ENCODE data around the gene PCDH20.

PCDH20 gene

GRCh38 chr13:61415749-61416148, at the start of gene PCDH20:
TSS of gene PCDH20 (minus strand) at chr13:61415849. CDS start at chr13:61415158, 691 bp downstream.
- DNase-seq: no peak

GRCh38 chr13:61463024-61463423, 47.4 kb upstream of the PCDH20 start:
- no peak overlapping the region for H3K27ac Mint-ChIP-seq
- H3K4me3 Mint-ChIP-seq: no peak overlapping the region
- peaks cover 6% of the 10 kb centered on the region for H3K9me3 Mint-ChIP-seq
- DNase-seq: no peak
- H3K27me3 Mint-ChIP-seq: no peaks in the 10 kb centered on the region
- no peaks in the 10 kb centered on the region for H3K36me3 Mint-ChIP-seq (ENCODE audit: low read depth)
- H3K4me1 Mint-ChIP-seq (ENCODE audit: low read depth): no peaks in the 10 kb centered on the region

More at GRCh38 chr13:61415749-61416148, at the start of gene PCDH20:
- no peak within 1 kb of the TSS for H3K27ac Mint-ChIP-seq
- no peaks in the 10 kb centered on the region for H3K4me1 Mint-ChIP-seq (ENCODE audit: low read depth)
- no peak within 1 kb of the TSS for H3K4me3 Mint-ChIP-seq
- peaks cover 36% of the 10 kb centered on the region for H3K27me3 Mint-ChIP-seq
- no peaks in the 10 kb centered on the region for H3K36me3 Mint-ChIP-seq (ENCODE audit: low read depth)
- peaks cover 6% of the 10 kb centered on the region for H3K9me3 Mint-ChIP-seq

GRCh38 chr13:61453121-61453520, 37.5 kb upstream of the PCDH20 start:
- H3K9me3 Mint-ChIP-seq: peaks cover 19% of the 10 kb centered on the region
- no peaks in the 10 kb centered on the region for H3K36me3 Mint-ChIP-seq (ENCODE audit: low read depth)
- no peaks in the 10 kb centered on the region for H3K4me1 Mint-ChIP-seq (ENCODE audit: low read depth)
- no peaks in the 10 kb centered on the region for H3K27me3 Mint-ChIP-seq
- DNase-seq: no peak
- no peak overlapping the region for H3K27ac Mint-ChIP-seq
- H3K4me3 Mint-ChIP-seq: no peak overlapping the region

- no peak for DNase-seq
- Mint-ChIP-seq H3K27ac (no peak overlapping the region), H3K4me1 (ENCODE audit: low read depth) (no peaks in the 10 kb centered on the region), H3K4me3 (no peak overlapping the region), H3K9me3 (peaks cover 17% of the 10 kb centered on the region), H3K27me3 (no peaks in the 10 kb centered on the region), H3K36me3 (ENCODE audit: low read depth) (no peaks in the 10 kb centered on the region)
Observed at GRCh38 chr13:61432029-61432428, 16.4 kb upstream of the PCDH20 start.

- Mint-ChIP-seq H3K4me1 (ENCODE audit: low read depth) (no peaks in the 10 kb centered on the region), H3K4me3 (no peak overlapping the region), H3K9me3 (peaks cover 8% of the 10 kb centered on the region), H3K27ac (no peak overlapping the region), H3K36me3 (ENCODE audit: low read depth) (no peaks in the 10 kb centered on the region), H3K27me3 (no peaks in the 10 kb centered on the region)
- no peak for DNase-seq
Observed at GRCh38 chr13:61423915-61424314, 8.3 kb upstream of the PCDH20 start.

GRCh38 chr13:61417086-61417570, 1.5 kb upstream of the PCDH20 start:
- H3K27me3 Mint-ChIP-seq: peaks cover 36% of the 10 kb centered on the region
- no peak overlapping the region for H3K4me3 Mint-ChIP-seq

GRCh38 chr13:61415058-61415721, 459 bp downstream of the PCDH20 start:
- Mint-ChIP-seq H3K27ac (no peak overlapping the region), H3K27me3 (peaks cover 36% of the 10 kb centered on the region), H3K4me3 (no peak overlapping the region), H3K4me1 (ENCODE audit: low read depth) (no peaks in the 10 kb centered on the region), H3K36me3 (ENCODE audit: low read depth) (no peaks in the 10 kb centered on the region), H3K9me3 (peaks cover 6% of the 10 kb centered on the region)
- no peak for DNase-seq

More at GRCh38 chr13:61417086-61417570, 1.5 kb upstream of the PCDH20 start:
- Mint-ChIP-seq H3K36me3 (ENCODE audit: low read depth) (no peaks in the 10 kb centered on the region), H3K4me1 (ENCODE audit: low read depth) (no peaks in the 10 kb centered on the region), H3K27ac (no peak overlapping the region), H3K9me3 (peaks cover 7% of the 10 kb centered on the region)
- DNase-seq: no peak

GRCh38 chr13:61414686-61415057, 977 bp downstream of the PCDH20 start:
- H3K4me1 Mint-ChIP-seq (ENCODE audit: low read depth): no peaks in the 10 kb centered on the region
- no peaks in the 10 kb centered on the region for H3K36me3 Mint-ChIP-seq (ENCODE audit: low read depth)
- H3K9me3 Mint-ChIP-seq: peaks cover 6% of the 10 kb centered on the region
- H3K27me3 Mint-ChIP-seq: peaks cover 36% of the 10 kb centered on the region
- DNase-seq: no peak
- no peak overlapping the region for H3K27ac Mint-ChIP-seq
- H3K4me3 Mint-ChIP-seq: no peak overlapping the region

GRCh38 chr13:61413572-61414535, 1.8 kb downstream of the PCDH20 start:
- DNase-seq: no peak
- Mint-ChIP-seq H3K9me3 (peaks cover 6% of the 10 kb centered on the region), H3K27me3 (peaks cover 36% of the 10 kb centered on the region), H3K36me3 (ENCODE audit: low read depth) (no peaks in the 10 kb centered on the region), H3K27ac (no peak overlapping the region), H3K4me1 (ENCODE audit: low read depth) (no peaks in the 10 kb centered on the region), H3K4me3 (no peak overlapping the region)

GRCh38 chr13:61410669-61411297, 4.9 kb downstream of the PCDH20 start:
- H3K36me3 Mint-ChIP-seq (ENCODE audit: low read depth): no peaks in the 10 kb centered on the region
- no peak overlapping the region for H3K27ac Mint-ChIP-seq
- no peak overlapping the region for H3K4me3 Mint-ChIP-seq
- H3K9me3 Mint-ChIP-seq: peaks cover 11% of the 10 kb centered on the region
- no peaks in the 10 kb centered on the region for H3K4me1 Mint-ChIP-seq (ENCODE audit: low read depth)
- DNase-seq: no peak
- H3K27me3 Mint-ChIP-seq: peaks cover 36% of the 10 kb centered on the region

GRCh38 chr13:61410266-61410665, 5.4 kb downstream of the PCDH20 start:
- H3K4me3 Mint-ChIP-seq: no peak overlapping the region
- H3K36me3 Mint-ChIP-seq (ENCODE audit: low read depth): no peaks in the 10 kb centered on the region
- peaks cover 31% of the 10 kb centered on the region for H3K27me3 Mint-ChIP-seq
- H3K27ac Mint-ChIP-seq: no peak overlapping the region
- no peaks in the 10 kb centered on the region for H3K4me1 Mint-ChIP-seq (ENCODE audit: low read depth)
- DNase-seq: no peak
- peaks cover 9% of the 10 kb centered on the region for H3K9me3 Mint-ChIP-seq

- Mint-ChIP-seq H3K4me3 (no peak overlapping the region), H3K4me1 (ENCODE audit: low read depth) (no peaks in the 10 kb centered on the region), H3K27ac (no peak overlapping the region), H3K27me3 (peaks cover 15% of the 10 kb centered on the region), H3K9me3 (peaks cover 9% of the 10 kb centered on the region), H3K36me3 (ENCODE audit: low read depth) (no peaks in the 10 kb centered on the region)
- DNase-seq: no peak
Observed at GRCh38 chr13:61408571-61408970, 7.1 kb downstream of the PCDH20 start.

- no peak overlapping the region for H3K27ac Mint-ChIP-seq
- H3K4me3 Mint-ChIP-seq: no peak overlapping the region
- peaks cover 9% of the 10 kb centered on the region for H3K9me3 Mint-ChIP-seq
- no peak for DNase-seq
- no peaks in the 10 kb centered on the region for H3K4me1 Mint-ChIP-seq (ENCODE audit: low read depth)
- no peaks in the 10 kb centered on the region for H3K36me3 Mint-ChIP-seq (ENCODE audit: low read depth)
- no peaks in the 10 kb centered on the region for H3K27me3 Mint-ChIP-seq
Observed at GRCh38 chr13:61406275-61406674, 9.4 kb downstream of the PCDH20 start.

- peaks cover 22% of the 10 kb centered on the region for H3K9me3 Mint-ChIP-seq
- no peaks in the 10 kb centered on the region for H3K36me3 Mint-ChIP-seq (ENCODE audit: low read depth)
Observed at GRCh38 chr13:61396121-61396520, 19.5 kb downstream of the PCDH20 start.

More at GRCh38 chr13:61396121-61396520, 19.5 kb downstream of the PCDH20 start:
- DNase-seq: no peak
- H3K4me3 Mint-ChIP-seq: no peak overlapping the region
- H3K27me3 Mint-ChIP-seq: no peaks in the 10 kb centered on the region
- H3K4me1 Mint-ChIP-seq (ENCODE audit: low read depth): no peaks in the 10 kb centered on the region
- no peak overlapping the region for H3K27ac Mint-ChIP-seq
